ENCODE data around the gene IFIH1. TPM values are rescaled to one million over a fixed set of nuclear protein-coding genes. Genes with fewer than 3 reads are reported as not detected.

IFIH1 gene
- total RNA-seq, 4 donors from 2014 or later, result 7.9 to 15.8 (median 8.7) TPM

GRCh38 chr2:162298669-162299335, 19.7 kb downstream of the IFIH1 start:
- TF ChIP-seq POLR2A (IDR thresholded peaks at IDR 0.05), result no peak
- intact Hi-C loops (cut with DNase I; ENCODE audit: low total_unique reads), result loop anchor here (5.0 kb wide), 1 partner anchor 77 kb away; no protein-coding TSS in a partner anchor
- WGBS, 2 donors, result 89 to 90% methylated on average over 9 of the region's 9 CpGs

GRCh38 chr2:162297925-162298552, 20.4 kb downstream of the IFIH1 start:
- no peak overlapping the region for H3K4me3 ChIP-seq (ENCODE audit: low read depth, poor library complexity, severe bottlenecking)
- DNase-seq (ENCODE audit: low spot score in 2 of 2), result peak in 1 of 2 donors; percentile 82
- intact Hi-C loops (cut with DNase I; ENCODE audit: low total_unique reads), result loop anchor here (5.0 kb wide), 1 partner anchor 76 kb away; no protein-coding TSS in a partner anchor
- 65 to 67% methylated on average over 5 of the region's 5 CpGs for WGBS, 2 donors
- TF ChIP-seq POLR2A (IDR thresholded peaks at IDR 0.05), result no peak
- peak in 1 of 3 donors; percentile 43 for TF ChIP-seq CTCF (IDR thresholded peaks at IDR 0.05)

More at GRCh38 chr2:162298669-162299335, 19.7 kb downstream of the IFIH1 start:
- no peak for DNase-seq (ENCODE audit: low spot score in 2 of 2)
- no peak overlapping the region for H3K4me3 ChIP-seq (ENCODE audit: low read depth, poor library complexity, severe bottlenecking)

GRCh38 chr2:162295009-162295408, 23.5 kb downstream of the IFIH1 start:
- intact Hi-C loops (cut with DNase I; ENCODE audit: low total_unique reads), result loop anchor here (5.0 kb wide), 1 partner anchor 73 kb away; no protein-coding TSS in a partner anchor
- DNase-seq (ENCODE audit: low spot score in 2 of 2), result no peak
- WGBS, 2 donors, result 91 to 96% methylated on average over 2 of the region's 2 CpGs
- H3K4me3 ChIP-seq (ENCODE audit: low read depth, poor library complexity, severe bottlenecking), result no peak overlapping the region
- no peak for TF ChIP-seq CTCF (IDR thresholded peaks at IDR 0.05)
- TF ChIP-seq POLR2A (IDR thresholded peaks at IDR 0.05), result no peak

GRCh38 chr2:162293122-162293786, 25.2 kb downstream of the IFIH1 start:
- TF ChIP-seq POLR2A (IDR thresholded peaks at IDR 0.05) (no peak), CTCF (IDR thresholded peaks at IDR 0.05) (no peak)
- 54 to 60% methylated on average over 2 of the region's 2 CpGs for WGBS, 2 donors
- H3K4me3 ChIP-seq (ENCODE audit: low read depth, poor library complexity, severe bottlenecking), result no peak overlapping the region
- intact Hi-C loops (cut with DNase I; ENCODE audit: low total_unique reads), result no loop called here
- no peak for DNase-seq (ENCODE audit: low spot score in 2 of 2)

GRCh38 chr2:162291748-162292147, 26.7 kb downstream of the IFIH1 start:
- WGBS, 2 donors, result 96 to 98% methylated on average over 3 of the region's 3 CpGs
- TF ChIP-seq CTCF (IDR thresholded peaks at IDR 0.05), result no peak
- no peak for TF ChIP-seq POLR2A (IDR thresholded peaks at IDR 0.05)

More at GRCh38 chr2:162291748-162292147, 26.7 kb downstream of the IFIH1 start:
- intact Hi-C loops (cut with DNase I; ENCODE audit: low total_unique reads), result no loop called here
- H3K4me3 ChIP-seq (ENCODE audit: low read depth, poor library complexity, severe bottlenecking), result no peak overlapping the region
- no peak for DNase-seq (ENCODE audit: low spot score in 2 of 2)
